ENCODE data around the gene APOE. TPM values are rescaled to one million over a fixed set of nuclear protein-coding genes. Genes with fewer than 3 reads are reported as not detected.

The APOE gene
- polyA plus RNA-seq, 2 of the 4 experiments (the other 2 are of a cell fraction), result 12.5 to 31.9 TPM

GRCh38 chr19:44951179-44952159 is 45.9 kb downstream of the APOE start:
- POLR2A ChIA-PET, result no interaction called here

GRCh38 chr19:44954278-44954648 is 48.7 kb downstream of the APOE start:
- Histone ChIP-seq H3K4me2 (peak overlapping the region; percentile 85), H3K27ac (peak overlapping the region; percentile 90 to 91), H3K4me1 (peaks cover 23% of the 10 kb centered on the region), H3K9me3 (no peaks in the 10 kb centered on the region), H3K4me3 (peak overlapping the region; percentile 98)
- ChIA-PET CTCF (interaction anchor here (0.7 to 8.3 kb wide), 4 partner anchors 15 to 265 kb away, joined by 3 to 303 read pairs (median 3); partner anchors contain the start of genes APOC1 and APOE), POLR2A (interaction anchor here (0.7 to 1.5 kb wide), 13 partner anchors 8 to 232 kb away, joined by 3 to 12 read pairs (median 6); partner anchors contain the start of genes APOC2, APOE, CLASRP and PPP1R37)
- no peak for TF ChIP-seq ZFP36 (IDR thresholded peaks at IDR 0.05; ENCODE audit: borderline replicate concordance, partially characterized antibody)
- TF ChIP-seq TP53 (CRISPR knock-in tag; IDR thresholded peaks at IDR 0.05), result no peak
- no peak for TF ChIP-seq RCOR1 (IDR thresholded peaks at IDR 0.05; ENCODE audit: low read depth, low read length)
- no peak for TF ChIP-seq CHD2 (IDR thresholded peaks at IDR 0.05; ENCODE audit: low read length, partially characterized antibody)
- no peak for TF ChIP-seq FOSL2 (IDR thresholded peaks at IDR 0.05)
- no peak for TF ChIP-seq FOSL2 (CRISPR knock-in tag; IDR thresholded peaks at IDR 0.05)
- WGBS (ENCODE audit: missing lambda C conversion rate), result 38% methylated on average over 13 of the region's 13 CpGs
- no peak; a peak in 1 of 6 replicates for ATAC-seq
- no peak for DNase-seq (ENCODE audit: low read depth in 1 of 2, low spot score in 1 of 2)
- no peak for FAIRE-seq

More at GRCh38 chr19:44951179-44952159, 45.9 kb downstream of the APOE start:
- Histone ChIP-seq H3K4me1 (peaks cover 13% of the 10 kb centered on the region), H3K4me2 (no peak overlapping the region), H3K4me3 (no peak overlapping the region), H3K27ac (peak overlapping the region in 1 of 2 experiments; percentile 48; a peak in 3 of 6 replicates), H3K9me3 (no peaks in the 10 kb centered on the region)
- 44% methylated on average over 13 of the region's 13 CpGs for WGBS (ENCODE audit: missing lambda C conversion rate)
- FAIRE-seq (no peak), ATAC-seq (peak; percentile 36 to 58), DNase-seq (ENCODE audit: low read depth in 1 of 2, low spot score in 1 of 2) (peak; percentile 85 to 94)
- TF ChIP-seq SMC3 (IDR thresholded peaks at IDR 0.05) (peak; percentile 95), CHD4 (IDR thresholded peaks at IDR 0.05; ENCODE audit: borderline replicate concordance) (no peak), JUN (IDR thresholded peaks at IDR 0.05) (0 out of 5 replicates have a peak, but pooled peaks of 1 of the 2 experiments have one; percentile 9), CTCF (IDR thresholded peaks at IDR 0.05) (peak; percentile 98), GATA3 (IDR thresholded peaks at IDR 0.05; ENCODE audit: borderline replicate concordance) (0 out of 2 replicates have a peak, but pooled peaks have one; percentile 13), ZNF302 (CRISPR knock-in tag; IDR thresholded peaks at IDR 0.05) (no peak), RAD21 (conservative IDR thresholded peaks at IDR 0.05 in 1 of 2, IDR thresholded peaks at IDR 0.05 in 1 of 2) (peak; percentile 81 to 89)
- CTCF ChIA-PET, result interaction anchor here (0.6 to 8.3 kb wide), 48 partner anchors 8 to 457 kb away, joined by 3 to 303 read pairs (median 4); partner anchors contain the start of genes APOC1, APOE, CLASRP and RELB

- Histone ChIP-seq H3K27ac (peak within 1 kb of the TSS; percentile 90 to 91), H3K4me3 (peak within 1 kb of the TSS; percentile 98), H3K4me1 (peaks cover 23% of the 10 kb centered on the region), H3K9me3 (no peaks in the 10 kb centered on the region), H3K4me2 (peak within 1 kb of the TSS; percentile 93)
- CTCF ChIA-PET, result interaction anchor here (0.8 to 8.3 kb wide), 5 partner anchors 16 to 206 kb away, joined by 3 to 303 read pairs (median 3); partner anchors contain the start of genes APOC1 and APOE
- POLR2A ChIA-PET, result interaction anchor here (0.7 to 1.5 kb wide), 14 partner anchors 9 to 232 kb away, joined by 3 to 12 read pairs (median 6); partner anchors contain the start of genes APOC2, APOE, CLASRP and PPP1R37
- under 1% methylated on average over 57 of the region's 65 CpGs for WGBS (ENCODE audit: missing lambda C conversion rate)
- FAIRE-seq (peak; percentile 77), DNase-seq (ENCODE audit: low read depth in 1 of 2, low spot score in 1 of 2) (peak; percentile 99 to 100), ATAC-seq (peak; percentile 91 to 95)
- no peak for TF ChIP-seq RAD21 (conservative IDR thresholded peaks at IDR 0.05 in 1 of 2, IDR thresholded peaks at IDR 0.05 in 1 of 2)
- TF ChIP-seq MYC (IDR thresholded peaks at IDR 0.05; ENCODE audit: borderline replicate concordance, low read length), result 0 out of 2 replicates have a peak, but pooled peaks have one; percentile 21
- no peak for TF ChIP-seq SREBF2 (IDR thresholded peaks at IDR 0.05)
- 0 out of 2 replicates have a peak, but pooled peaks have one; percentile 61 for TF ChIP-seq ELK1 (IDR thresholded peaks at IDR 0.05; ENCODE audit: low read depth, low read length)
- peak; percentile 23; the same call in 1 of the 2 replicates for TF ChIP-seq E2F6 (IDR thresholded peaks at IDR 0.05; ENCODE audit: borderline replicate concordance, low read depth)
- TF ChIP-seq JUN (IDR thresholded peaks at IDR 0.05), result peak; percentile 97 to 98
- no peak for TF ChIP-seq KDM1A (IDR thresholded peaks at IDR 0.05; ENCODE audit: low read depth)
- peak; percentile 90 for TF ChIP-seq REST (IDR thresholded peaks at IDR 0.05)
- TF ChIP-seq HOXB13 (CRISPR knock-in tag; IDR thresholded peaks at IDR 0.05; ENCODE audit: low read depth), result no peak
These were observed 49.3 kb downstream of the APOE start, which contains the start of gene CLPTM1 for GRCh38 chr19:44954649-44955504. Gene CLPTM1, plus strand, starts transcription at chr19:44955380. Its CDS starts 16 bp downstream, at chr19:44955396.
